ENCODE results near the gene RAI1. TPM values are rescaled to one million over a fixed set of nuclear protein-coding genes. Genes with fewer than 3 reads are reported as not detected.
"Not testable (repeated sequence)": the region's sequence is repeated elsewhere in the genome, so short reads cannot be mapped to it uniquely, and the experiment has no call there.

The RAI1 gene
- total RNA-seq, 1 donor, result 23.2 TPM

DNA sequence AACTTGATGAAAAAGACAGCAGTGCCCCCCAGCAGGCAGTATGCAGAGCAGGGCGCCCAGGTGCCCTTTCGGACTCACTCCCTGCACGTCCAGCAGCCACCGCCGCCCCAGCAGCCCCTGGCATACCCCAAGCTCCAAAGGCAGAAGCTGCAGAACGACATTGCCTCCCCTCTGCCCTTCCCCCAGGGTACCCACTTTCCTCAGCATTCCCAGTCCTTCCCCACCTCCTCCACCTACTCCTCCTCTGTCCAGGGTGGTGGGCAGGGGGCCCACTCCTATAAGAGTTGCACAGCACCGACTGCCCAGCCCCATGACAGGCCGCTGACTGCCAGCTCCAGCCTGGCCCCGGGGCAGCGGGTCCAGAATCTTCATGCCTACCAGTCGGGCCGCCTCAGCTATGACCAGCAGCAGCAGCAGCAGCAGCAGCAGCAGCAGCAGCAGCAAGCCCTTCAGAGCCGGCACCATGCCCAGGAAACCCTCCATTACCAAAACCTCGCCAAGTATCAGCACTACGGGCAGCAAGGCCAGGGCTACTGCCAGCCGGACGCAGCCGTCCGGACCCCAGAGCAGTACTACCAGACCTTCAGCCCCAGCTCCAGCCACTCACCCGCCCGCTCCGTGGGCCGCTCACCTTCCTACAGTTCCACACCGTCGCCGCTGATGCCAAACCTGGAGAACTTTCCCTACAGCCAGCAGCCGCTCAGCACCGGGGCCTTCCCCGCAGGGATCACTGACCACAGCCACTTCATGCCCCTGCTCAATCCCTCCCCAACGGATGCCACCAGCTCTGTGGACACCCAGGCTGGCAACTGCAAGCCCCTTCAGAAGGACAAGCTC lies 112.3 kb downstream of the RAI1 start:
- DNase-seq (ENCODE audit: low read depth in 2 of 3, low spot score in 2 of 3), result no peak

DNA sequence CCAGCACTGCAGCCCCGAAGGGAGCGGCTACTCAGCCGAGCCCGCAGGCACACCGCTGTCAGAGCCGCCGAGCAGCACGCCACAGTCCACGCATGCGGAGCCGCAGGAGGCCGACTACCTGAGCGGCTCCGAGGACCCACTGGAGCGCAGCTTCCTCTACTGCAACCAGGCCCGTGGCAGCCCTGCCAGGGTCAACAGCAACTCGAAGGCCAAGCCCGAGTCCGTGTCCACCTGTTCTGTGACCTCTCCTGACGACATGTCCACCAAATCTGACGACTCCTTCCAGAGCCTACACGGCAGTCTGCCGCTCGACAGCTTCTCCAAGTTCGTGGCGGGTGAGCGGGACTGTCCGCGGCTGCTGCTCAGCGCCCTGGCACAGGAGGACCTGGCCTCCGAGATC lies 113.1 kb downstream of the RAI1 start:
- DNase-seq (ENCODE audit: low read depth in 2 of 3, low spot score in 2 of 3), result no peak

DNA sequence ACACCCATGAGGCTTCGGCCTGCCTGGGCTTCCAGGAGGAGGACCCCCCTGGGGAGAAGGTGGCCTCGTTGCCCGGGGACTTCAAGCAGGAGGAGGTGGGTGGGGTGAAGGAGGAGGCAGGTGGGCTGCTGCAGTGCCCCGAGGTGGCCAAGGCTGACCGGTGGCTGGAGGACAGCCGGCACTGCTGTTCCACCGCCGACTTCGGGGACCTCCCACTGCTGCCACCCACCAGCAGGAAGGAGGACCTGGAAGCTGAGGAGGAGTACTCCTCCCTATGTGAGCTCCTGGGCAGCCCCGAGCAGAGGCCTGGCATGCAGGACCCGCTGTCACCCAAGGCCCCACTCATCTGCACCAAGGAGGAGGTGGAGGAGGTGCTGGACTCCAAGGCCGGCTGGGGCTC lies 114.0 kb downstream of the RAI1 start:
- DNase-seq (ENCODE audit: low read depth in 2 of 3, low spot score in 2 of 3), result no peak

DNA sequence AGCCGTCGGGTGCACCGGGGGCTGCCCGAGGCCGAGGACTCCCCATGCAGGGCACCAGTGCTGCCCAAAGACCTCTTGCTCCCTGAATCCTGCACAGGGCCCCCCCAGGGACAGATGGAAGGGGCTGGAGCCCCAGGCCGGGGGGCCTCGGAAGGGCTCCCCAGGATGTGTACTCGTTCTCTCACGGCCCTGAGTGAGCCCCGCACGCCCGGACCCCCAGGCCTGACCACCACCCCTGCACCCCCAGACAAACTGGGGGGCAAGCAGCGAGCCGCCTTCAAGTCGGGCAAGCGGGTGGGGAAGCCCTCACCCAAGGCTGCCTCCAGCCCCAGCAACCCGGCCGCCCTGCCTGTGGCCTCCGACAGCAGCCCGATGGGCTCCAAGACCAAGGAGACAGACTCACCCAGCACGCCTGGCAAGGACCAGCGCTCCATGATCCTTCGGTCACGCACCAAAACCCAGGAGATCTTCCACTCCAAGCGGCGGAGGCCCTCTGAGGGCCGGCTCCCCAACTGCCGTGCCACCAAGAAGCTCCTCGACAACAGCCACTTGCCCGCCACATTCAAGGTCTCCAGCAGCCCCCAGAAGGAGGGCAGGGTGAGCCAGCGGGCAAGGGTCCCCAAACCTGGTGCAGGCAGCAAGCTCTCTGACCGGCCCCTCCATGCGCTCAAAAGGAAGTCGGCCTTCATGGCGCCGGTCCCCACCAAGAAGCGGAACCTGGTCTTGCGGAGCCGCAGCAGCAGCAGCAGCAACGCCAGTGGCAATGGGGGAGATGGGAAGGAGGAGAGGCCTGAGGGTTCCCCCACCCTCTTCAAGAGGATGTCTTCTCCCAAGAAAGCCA lies 114.9 kb downstream of the RAI1 start:
- DNase-seq (ENCODE audit: low read depth in 2 of 3, low spot score in 2 of 3), result no peak

DNA sequence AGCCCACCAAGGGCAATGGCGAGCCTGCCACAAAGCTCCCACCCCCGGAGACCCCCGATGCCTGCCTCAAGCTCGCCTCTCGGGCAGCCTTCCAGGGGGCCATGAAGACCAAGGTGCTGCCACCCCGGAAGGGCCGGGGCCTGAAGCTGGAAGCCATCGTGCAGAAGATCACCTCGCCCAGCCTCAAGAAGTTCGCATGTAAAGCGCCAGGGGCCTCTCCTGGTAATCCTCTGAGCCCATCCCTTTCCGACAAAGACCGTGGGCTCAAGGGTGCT lies 115.5 kb downstream of the RAI1 start:
- no peak for DNase-seq (ENCODE audit: low read depth in 2 of 3, low spot score in 2 of 3)

DNA sequence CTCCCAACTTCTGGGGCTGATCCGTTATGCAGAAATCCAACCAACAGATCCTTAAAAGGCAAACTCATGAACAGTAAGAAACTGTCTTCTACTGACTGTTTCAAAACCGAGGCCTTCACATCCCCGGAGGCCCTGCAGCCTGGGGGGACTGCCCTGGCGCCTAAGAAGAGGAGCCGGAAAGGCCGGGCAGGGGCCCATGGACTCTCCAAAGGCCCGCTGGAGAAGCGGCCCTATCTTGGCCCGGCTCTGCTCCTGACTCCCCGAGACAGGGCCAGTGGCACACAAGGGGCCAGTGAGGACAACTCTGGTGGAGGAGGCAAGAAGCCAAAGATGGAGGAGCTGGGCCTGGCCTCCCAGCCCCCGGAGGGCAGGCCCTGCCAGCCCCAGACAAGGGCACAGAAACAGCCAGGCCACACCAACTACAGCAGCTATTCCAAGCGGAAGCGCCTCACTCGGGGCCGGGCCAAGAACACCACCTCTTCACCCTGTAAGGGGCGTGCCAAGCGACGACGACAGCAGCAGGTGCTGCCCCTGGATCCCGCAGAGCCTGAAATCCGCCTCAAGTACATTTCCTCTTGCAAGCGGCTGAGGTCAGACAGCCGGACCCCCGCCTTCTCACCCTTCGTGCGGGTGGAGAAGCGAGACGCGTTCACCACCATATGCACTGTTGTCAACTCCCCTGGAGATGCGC lies 116.0 kb downstream of the RAI1 start:
- DNase-seq (ENCODE audit: low read depth in 2 of 3, low spot score in 2 of 3), result no peak

DNA sequence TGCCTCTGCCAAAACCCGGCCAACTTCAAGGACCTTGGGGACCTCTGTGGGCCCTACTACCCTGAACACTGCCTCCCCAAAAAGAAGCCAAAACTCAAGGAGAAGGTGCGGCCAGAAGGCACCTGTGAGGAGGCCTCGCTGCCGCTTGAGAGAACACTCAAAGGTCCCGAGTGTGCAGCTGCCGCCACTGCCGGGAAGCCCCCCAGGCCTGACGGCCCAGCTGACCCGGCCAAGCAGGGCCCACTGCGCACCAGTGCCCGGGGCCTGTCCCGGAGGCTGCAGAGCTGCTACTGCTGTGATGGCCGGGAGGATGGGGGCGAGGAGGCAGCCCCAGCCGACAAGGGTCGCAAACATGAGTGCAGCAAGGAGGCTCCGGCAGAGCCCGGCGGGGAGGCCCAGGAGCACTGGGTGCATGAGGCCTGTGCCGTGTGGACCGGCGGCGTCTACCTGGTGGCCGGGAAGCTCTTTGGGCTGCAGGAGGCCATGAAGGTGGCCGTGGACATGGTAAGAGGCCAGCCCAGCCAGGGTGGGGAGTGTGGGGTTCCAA lies 116.8 kb downstream of the RAI1 start:
- no peak for DNase-seq (ENCODE audit: low read depth in 2 of 3, low spot score in 2 of 3)

DNA sequence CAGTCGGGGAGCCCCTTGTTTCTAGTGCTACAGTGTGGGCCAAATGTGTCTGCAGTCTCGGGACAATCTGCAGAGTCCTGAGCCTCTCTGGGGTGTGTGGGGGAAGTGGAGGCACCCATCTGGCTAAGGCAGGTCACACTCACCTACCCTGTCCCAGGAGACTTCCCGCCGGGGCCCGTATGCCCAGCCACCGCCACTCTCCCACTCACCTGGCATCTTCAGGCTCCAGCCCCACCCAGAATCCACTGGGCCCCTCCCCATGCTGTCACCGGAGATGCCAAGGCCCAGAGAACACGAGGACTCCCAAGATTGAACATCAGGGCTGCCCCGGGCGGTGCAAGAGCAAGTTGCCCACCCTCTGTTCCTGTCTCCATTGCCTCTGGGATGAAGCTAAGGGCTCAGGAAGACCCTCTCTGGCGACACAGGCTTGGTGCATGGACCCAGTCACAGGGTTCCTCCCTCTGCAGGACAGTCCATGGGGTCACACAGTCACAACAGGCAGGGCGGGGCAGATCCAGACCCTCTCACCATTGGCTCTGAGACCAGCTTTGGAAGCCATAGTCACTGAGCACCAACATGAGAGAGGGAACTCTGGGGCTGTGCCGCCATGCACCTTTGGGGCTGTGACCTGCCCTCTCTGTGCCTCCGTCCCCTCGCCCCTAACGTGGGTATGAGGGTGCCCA lies 117.5 kb downstream of the RAI1 start:
- no peak for DNase-seq (ENCODE audit: low read depth in 2 of 3, low spot score in 2 of 3)

DNA sequence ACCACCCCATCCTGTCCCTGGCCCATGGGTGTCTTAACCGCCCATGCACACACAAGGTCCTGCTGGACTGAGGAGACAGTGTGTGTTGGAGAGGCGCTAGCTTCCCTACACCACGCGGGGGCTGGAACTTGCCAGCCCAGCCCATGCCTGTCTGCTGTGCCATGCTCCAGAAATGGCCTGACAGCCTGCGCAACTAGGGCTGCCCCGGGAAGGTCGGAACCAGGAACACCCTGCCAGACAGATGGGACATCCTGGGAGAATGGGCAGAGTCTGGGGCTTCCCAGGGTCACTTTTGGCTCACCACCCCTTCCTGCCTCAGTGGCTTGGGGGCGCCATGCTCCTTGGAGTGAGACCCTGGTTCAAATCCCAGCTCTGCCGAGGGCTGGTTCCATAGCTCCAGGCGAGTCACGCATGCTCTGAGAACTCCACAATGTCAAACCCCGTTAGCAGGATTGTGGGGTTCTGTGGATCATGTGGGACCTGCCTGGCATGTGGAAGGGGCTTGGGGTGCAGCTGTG lies 119.3 kb downstream of the RAI1 start:
- no peak for DNase-seq (ENCODE audit: low read depth in 2 of 3, low spot score in 2 of 3)

DNA sequence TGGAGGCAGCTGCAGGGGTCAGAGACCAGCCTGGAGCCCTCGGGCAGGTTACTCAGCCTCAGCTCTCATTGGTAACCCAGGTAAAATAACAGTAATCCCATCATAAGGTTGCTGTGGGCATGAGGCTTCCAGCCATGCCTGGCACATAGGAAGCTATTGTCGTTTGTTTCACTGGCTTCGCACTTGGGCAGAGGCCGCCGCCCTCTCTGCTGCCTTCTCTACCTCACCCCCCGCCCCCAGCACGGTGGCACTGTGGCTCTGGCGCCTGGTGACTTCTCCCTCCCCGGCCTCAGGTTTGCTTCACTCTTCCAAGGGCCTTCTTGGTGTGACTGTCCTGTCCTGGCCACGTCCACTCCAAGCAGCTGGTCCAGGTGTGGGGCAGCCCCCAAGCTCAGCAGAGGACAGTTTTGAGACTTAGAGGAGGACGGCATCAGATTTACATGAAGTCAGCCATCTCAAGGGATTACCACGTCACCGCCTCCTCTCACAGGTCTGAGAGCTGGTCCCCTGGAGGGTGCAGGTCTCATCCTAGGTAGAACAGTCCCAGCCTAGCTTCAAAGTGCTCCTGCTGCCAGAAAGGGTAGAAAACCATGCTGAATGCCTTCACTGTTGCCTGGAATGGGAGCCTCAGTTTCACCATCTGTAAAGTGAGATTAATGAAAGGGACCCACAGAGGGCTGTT lies 120.7 kb downstream of the RAI1 start:
- no peak for DNase-seq (ENCODE audit: low read depth in 2 of 3, low spot score in 2 of 3)

DNA sequence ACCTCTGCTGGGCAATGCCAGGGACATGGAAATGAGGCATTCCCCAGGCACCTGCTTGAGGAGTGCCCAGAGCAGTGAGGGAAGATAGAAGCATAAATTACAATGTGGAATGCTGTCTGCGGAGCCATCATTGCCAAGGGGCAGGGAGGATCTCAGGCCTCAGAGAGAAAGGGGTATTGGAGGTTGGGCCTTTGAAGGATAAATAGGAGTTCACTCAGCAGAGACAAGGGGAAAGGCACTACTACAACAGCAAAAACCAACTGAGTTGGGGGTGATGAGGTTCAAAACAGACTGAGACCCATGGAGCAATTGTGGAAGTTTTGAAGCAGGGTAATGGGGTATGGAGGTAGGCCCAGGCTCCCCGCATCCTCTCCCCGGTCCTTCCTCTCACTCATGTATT lies 122.7 kb downstream of the RAI1 start:
- no peak for DNase-seq (ENCODE audit: low read depth in 2 of 3, low spot score in 2 of 3)

DNA sequence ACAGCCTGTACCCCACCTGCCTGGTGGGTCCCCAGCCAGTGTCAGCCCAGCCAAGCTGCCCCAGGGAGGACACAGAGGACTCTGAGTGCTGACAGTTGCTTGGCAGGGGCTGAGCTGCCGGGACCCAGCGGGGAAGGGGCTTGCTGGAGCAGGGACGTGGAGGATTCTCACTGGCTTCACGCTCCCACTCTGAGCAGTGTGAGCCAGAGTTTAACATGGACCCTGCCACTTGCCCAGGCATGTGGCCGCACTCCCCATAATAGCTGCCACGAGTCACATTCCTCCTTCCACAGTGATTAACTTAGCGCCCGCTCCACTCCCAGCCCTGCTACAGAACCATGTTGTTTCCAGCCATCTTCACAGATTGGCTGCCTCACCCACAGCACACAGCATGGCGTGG lies 124.3 kb downstream of the RAI1 start:
- DNase-seq (ENCODE audit: low read depth in 2 of 3, low spot score in 2 of 3), result no peak

DNA sequence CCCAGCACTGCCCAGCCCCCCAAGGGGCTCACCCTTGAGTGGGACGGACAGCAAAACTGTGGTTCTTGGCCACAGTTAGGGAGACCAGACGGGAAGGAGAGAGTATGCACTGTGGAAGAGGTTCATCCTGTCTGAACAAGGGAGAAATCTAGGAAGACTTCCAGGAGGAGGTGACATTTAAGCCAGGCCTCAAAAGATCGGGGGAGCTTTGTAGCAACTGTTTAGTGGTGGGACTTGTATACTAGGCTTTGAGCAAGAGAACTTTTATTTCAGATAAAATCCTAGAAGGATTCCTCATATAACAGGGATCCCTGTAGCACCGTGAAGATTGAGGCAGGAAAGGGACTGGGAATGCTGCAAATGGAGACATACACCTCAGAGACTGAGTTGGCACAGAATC lies 124.8 kb downstream of the RAI1 start:
- no peak for DNase-seq (ENCODE audit: low read depth in 2 of 3, low spot score in 2 of 3)

DNA sequence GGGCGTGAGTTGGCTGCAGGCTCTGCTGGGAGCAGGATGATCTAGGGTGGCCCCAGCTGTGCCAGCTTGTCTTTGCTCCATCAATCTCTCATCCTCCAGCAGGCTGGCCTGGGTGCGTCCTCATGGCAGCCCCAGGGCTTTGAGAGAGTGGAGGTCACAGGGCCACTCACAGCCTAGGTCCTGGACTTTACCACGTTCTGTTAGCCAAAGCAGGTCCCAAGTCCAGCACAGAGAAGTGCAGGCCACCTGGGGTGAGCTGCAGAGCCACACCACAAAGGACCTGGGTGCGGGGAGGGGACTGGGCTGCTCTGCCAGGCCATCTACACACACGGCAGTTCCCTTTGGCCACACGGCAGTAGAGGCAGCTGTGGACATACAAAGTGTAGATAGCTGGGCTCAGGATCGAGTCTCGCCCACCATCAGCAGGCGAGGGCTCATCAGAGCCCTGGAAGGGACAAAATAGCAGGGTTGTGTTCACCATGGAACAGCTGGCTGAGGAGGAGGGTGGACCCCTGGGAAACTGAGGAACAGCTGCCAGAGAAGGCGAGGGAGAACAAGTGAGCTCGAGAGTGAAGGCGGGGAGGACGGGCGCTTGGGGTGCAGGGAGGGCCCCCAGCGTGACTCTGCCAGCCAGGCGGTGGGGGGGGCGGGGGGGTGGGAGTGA lies 125.5 kb downstream of the RAI1 start:
- no peak for DNase-seq (ENCODE audit: low read depth in 2 of 3, low spot score in 2 of 3)

DNA sequence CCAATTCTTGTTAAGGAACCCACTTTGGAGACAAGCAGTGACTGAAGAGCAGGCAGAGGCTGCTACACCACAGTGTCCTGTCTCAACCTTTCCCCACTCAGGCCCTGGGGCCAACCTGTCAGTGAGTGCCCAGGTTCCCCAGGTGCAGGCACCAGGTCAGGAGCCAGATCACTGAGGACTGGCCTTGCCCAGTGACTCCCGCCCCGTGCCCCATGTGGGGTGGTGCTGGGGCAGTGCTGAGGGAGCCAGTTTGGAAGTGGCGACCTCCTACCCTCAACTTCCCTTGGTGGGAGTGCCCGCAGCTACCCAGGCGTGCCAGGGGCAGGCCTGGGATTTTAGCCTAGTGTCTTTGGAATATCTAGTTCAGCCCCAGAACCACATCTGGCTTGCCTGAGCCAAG lies 126.2 kb downstream of the RAI1 start:
- no peak for DNase-seq (ENCODE audit: low read depth in 2 of 3, low spot score in 2 of 3)

DNA sequence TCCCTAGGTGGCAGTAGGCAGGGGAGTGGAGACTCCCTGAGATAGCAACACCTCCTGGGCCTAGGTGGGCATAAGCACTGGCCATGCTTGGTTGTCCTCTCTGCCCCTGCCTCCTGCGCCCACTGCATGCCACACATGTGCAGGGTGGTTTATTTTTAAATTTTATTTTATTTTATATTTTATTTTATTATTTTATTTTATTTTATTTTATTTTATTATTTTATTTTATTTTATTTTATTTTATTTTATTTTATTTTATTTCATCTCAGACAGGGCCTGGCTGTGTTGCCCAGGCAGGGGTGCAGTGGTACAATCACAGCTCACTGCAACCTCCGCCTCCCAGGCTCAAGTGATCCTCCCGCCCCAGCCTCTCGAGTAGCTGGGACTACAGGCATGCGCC lies 126.9 kb downstream of the RAI1 start:
- DNase-seq (ENCODE audit: low read depth in 2 of 3, low spot score in 2 of 3), result not testable (repeated sequence)

DNA sequence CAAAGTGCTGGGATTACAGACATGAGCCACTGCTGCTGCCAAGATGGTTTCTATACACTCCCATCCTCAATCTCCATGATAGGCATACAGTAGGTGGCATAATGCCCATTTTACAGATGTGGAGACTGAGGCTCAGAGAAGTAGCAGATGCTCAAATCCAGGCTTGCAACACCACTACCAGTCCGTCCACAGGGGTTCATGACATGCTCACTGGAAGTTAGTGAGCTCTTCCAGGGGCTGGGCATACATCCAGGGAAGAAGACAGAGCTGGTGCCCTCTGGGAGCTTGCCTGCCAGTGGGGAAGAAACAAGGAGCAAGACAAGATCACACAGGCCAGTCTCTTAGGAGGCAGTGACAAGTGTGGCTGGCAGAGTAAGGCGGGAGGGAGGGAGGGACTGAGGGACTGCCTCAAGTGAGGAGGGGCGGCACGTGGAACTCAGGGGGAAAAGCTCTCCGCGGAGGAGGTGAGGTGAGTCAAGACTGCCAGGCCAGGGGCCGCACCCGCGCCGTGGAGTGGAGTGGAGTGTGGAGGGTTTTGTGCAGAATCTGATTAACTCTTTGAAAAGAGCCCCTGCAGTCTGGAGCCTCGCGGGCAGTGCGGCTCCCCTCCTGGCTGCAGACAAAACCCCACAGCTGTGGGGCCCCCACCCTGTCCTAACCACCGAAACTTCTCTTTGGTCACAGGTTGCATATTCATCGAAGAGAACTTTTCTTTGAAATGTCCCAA lies 127.6 kb downstream of the RAI1 start:
- DNase-seq (ENCODE audit: low read depth in 2 of 3, low spot score in 2 of 3), result peak in 1 of 3 donors; percentile 22

DNA sequence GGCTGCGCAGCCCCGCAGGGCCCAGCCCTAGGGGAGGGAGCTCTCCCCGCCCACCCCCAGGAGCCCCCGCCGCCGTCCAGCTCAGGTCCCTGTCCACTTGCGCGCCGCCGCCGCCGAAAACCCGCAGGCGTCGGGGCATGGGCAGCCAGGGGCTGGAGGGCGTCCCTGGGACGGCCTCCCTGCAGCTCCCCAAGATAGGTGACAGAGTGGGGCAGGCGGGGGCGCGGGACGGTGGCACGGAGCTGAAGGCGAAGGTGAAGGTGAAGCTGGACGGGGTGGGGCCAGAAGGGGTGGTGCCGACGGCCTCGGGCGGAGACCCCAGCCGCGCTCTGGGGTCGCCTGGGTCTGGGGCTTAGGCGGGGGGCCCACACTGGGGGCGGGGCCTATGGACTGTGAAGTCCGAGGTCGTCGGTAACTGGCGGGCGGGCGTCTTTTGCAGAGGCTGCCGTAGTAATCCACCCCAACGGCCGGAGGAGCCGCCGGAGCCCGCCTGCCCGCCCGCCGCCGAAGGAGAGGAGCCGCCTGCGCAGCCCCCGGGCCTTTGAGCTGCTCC lies 128.3 kb downstream of the RAI1 start:
- DNase-seq (ENCODE audit: low read depth in 2 of 3, low spot score in 2 of 3), result no peak

Measured in hematopoietic multipotent progenitor cell (in vitro differentiated cells).